ENCODE results near the gene PER1.

PER1 gene

DNA sequence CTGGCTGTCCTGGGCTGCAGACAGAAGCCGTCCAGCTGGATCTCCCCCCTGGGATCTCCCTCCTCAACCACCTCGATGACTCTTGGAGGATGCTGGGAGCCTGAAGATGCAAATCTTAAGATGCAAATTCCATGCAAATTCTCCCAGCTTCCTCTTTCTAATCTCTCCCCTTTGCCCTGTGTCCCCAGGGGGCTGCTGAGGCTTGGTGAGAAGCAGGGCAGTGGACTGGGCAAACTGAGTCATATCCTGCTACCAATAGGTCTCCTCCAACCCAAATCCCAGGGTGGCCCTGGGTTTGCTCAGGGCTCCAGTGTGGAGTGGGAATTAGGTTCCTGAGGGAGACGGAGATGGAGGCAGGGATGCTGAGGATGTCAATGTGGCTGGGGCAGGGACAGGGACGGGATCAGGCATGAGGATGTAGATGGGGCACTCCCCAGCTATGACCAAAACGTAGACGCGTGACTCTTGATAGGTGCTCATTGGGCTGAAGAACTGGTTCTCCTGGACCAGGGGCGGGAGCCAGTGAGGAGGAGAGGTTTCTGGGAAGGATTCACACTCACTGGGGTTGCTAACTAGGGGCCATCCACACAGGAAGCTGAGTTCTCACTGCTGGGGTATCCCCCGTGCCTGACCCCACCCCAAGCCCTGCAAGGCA is 61.0 kb downstream of the PER1 start:
- no peak for DNase-seq

Measured in EL (cell line).